Astrocyte (in vitro differentiated cells and primary cell): ENCODE data around the gene UBE2A.

ENCODE experiments used
- CTCF ChIP-seq: IDR thresholded peaks from 2 replicates; pipeline ENCODE4 v1.5.1; 2011; ENCODE audit warnings: low read depth, mild to moderate bottlenecking, inconsistent platforms, low read length, moderate library complexity; ENCODE audit not compliant: insufficient read depth
- EZH2 ChIP-seq: IDR thresholded peaks from 2 replicates; pipeline ENCODE4 v1.6.1; 2012; ENCODE audit warnings: mild to moderate bottlenecking, low read length, inconsistent platforms; ENCODE audit not compliant: insufficient read depth

- TF ChIP-seq CTCF: no peak
- no peak for TF ChIP-seq EZH2
These were observed 50.7 kb downstream of the UBE2A start for GRCh38 chrX:119624951-119625668.
